Activated CD8-positive, alpha-beta memory T cell treated with anti-CD3 and anti-CD28 coated beads, Interleukin-2, amount 10 ng/mL, durations not matched to agents 7 days and 5 days (primary cell): Measurements from ENCODE around the gene NAA20. TPM values are rescaled to one million over a fixed set of nuclear protein-coding genes. Genes with fewer than 3 reads are reported as not detected.

Experiments used
- ATAC-seq: fragments of 150-1000 bp; cut with Tn5 transposase; one replicate; pipeline ENCODE4 v1.10.0; 2021; ENCODE audit warnings: moderate library complexity
- CTCF ChIA-PET: fragments of 350-600 bp; sonication (Branson Sonifier 250); formaldehyde crosslinking; loops from one replicate; lab custom pipeline; 2021; ENCODE audit warnings: antibody characterized with exemption; lab: Charles Lee
- DNase-seq: peaks from one replicate; pipeline ENCODE4 v3.0.0-alpha.2; 2020
- H3K27ac Mint-ChIP-seq: one replicate; pipeline ENCODE4 v1.8.0; 2021; ENCODE audit warnings: mild to moderate bottlenecking, mixed read lengths
- H3K27me3 Mint-ChIP-seq: one replicate; pipeline ENCODE4 v1.8.0; 2021; ENCODE audit warnings: mixed read lengths
- H3K36me3 Mint-ChIP-seq: one replicate; pipeline ENCODE4 v1.8.0; 2021; ENCODE audit warnings: mild to moderate bottlenecking, mixed read lengths
- H3K4me1 Mint-ChIP-seq: one replicate; pipeline ENCODE4 v1.8.0; 2021; ENCODE audit warnings: mixed read lengths
- H3K4me3 Mint-ChIP-seq: one replicate; pipeline ENCODE4 v1.8.0; 2021; ENCODE audit warnings: mild to moderate bottlenecking, moderate library complexity, mixed read lengths
- H3K9me3 Mint-ChIP-seq: one replicate; pipeline ENCODE4 v1.8.0; 2022; ENCODE audit warnings: low read depth, mixed read lengths
- total RNA-seq, 2 experiments: library from RNA; stranded (reverse); gene quantifications; one replicate each; pipeline ENCODE4 v1.2.3, GENCODE V29; 2021

NAA20 gene
- total RNA-seq, 2 experiments from 2014 or later, result 49.1 to 64.5 TPM

GRCh38 chr20:20038586-20038985, 21.4 kb downstream of the NAA20 start:
- H3K36me3 Mint-ChIP-seq, result peaks cover 50% of the 10 kb centered on the region
- no peaks in the 10 kb centered on the region for H3K4me1 Mint-ChIP-seq
- CTCF ChIA-PET, result no interaction called here
- no peak overlapping the region for H3K27ac Mint-ChIP-seq
- H3K4me3 Mint-ChIP-seq, result no peak overlapping the region
- H3K9me3 Mint-ChIP-seq, result no peaks in the 10 kb centered on the region
- no peak for ATAC-seq
- no peak for DNase-seq
- no peaks in the 10 kb centered on the region for H3K27me3 Mint-ChIP-seq

- Mint-ChIP-seq H3K9me3 (no peaks in the 10 kb centered on the region), H3K27me3 (no peaks in the 10 kb centered on the region), H3K4me3 (no peak overlapping the region), H3K27ac (no peak overlapping the region), H3K4me1 (no peaks in the 10 kb centered on the region), H3K36me3 (peaks cover 53% of the 10 kb centered on the region)
- CTCF ChIA-PET, result no interaction called here
- no peak for ATAC-seq
- no peak for DNase-seq
Observed at GRCh38 chr20:20039752-20040387, 22.7 kb downstream of the NAA20 start.

GRCh38 chr20:20051767-20052073, 34.6 kb downstream of the NAA20 start:
- no peaks in the 10 kb centered on the region for H3K9me3 Mint-ChIP-seq
- ATAC-seq (peak; percentile 46), DNase-seq (no peak)
- H3K4me1 Mint-ChIP-seq, result peaks cover 22% of the 10 kb centered on the region
- peak overlapping the region; percentile 97 for H3K4me3 Mint-ChIP-seq
- H3K27me3 Mint-ChIP-seq, result no peaks in the 10 kb centered on the region
- peaks cover 26% of the 10 kb centered on the region for H3K36me3 Mint-ChIP-seq
- peak overlapping the region; percentile 94 for H3K27ac Mint-ChIP-seq
- CTCF ChIA-PET, result interaction anchor here (0.7 to 2.6 kb wide), 7 partner anchors 18 to 1545 kb away, joined by 3 to 24 read pairs (median 3); partner anchors contain the start of gene NAA20

GRCh38 chr20:20052074-20052970, 35.2 kb downstream of the NAA20 start, which contains the start of the genes CFAP61 and CRNKL1:
CFAP61 (plus strand) TSS chr20:20052532; CDS start chr20:20056654, 4,122 bp downstream.
CRNKL1 (minus strand) TSS chr20:20052466; CDS start chr20:20052342, 124 bp downstream.
- peak within 1 kb of the TSS; percentile 97 for H3K4me3 Mint-ChIP-seq
- H3K36me3 Mint-ChIP-seq, result peaks cover 22% of the 10 kb centered on the region
- H3K4me1 Mint-ChIP-seq, result peaks cover 22% of the 10 kb centered on the region
- no peaks in the 10 kb centered on the region for H3K27me3 Mint-ChIP-seq
- CTCF ChIA-PET, result interaction anchor here (0.7 to 2.6 kb wide), 7 partner anchors 19 to 1545 kb away, joined by 3 to 24 read pairs (median 3); partner anchors contain the start of gene NAA20
- DNase-seq (peak; percentile 98), ATAC-seq (peak; percentile 93)
- H3K27ac Mint-ChIP-seq, result peak within 1 kb of the TSS; percentile 94
- H3K9me3 Mint-ChIP-seq, result no peaks in the 10 kb centered on the region

GRCh38 chr20:20060234-20060998, 43.3 kb downstream of the NAA20 start:
- DNase-seq (no peak), ATAC-seq (no peak)
- Mint-ChIP-seq H3K4me1 (no peaks in the 10 kb centered on the region), H3K36me3 (no peaks in the 10 kb centered on the region), H3K4me3 (no peak overlapping the region), H3K27ac (no peak overlapping the region), H3K9me3 (no peaks in the 10 kb centered on the region), H3K27me3 (peaks cover 16% of the 10 kb centered on the region)
- CTCF ChIA-PET, result no interaction called here

- no peak overlapping the region for H3K27ac Mint-ChIP-seq
- DNase-seq (no peak), ATAC-seq (no peak)
- CTCF ChIA-PET, result no interaction called here
- no peak overlapping the region for H3K4me3 Mint-ChIP-seq
- H3K36me3 Mint-ChIP-seq, result no peaks in the 10 kb centered on the region
- H3K4me1 Mint-ChIP-seq, result no peaks in the 10 kb centered on the region
- H3K27me3 Mint-ChIP-seq, result peaks cover 22% of the 10 kb centered on the region
- H3K9me3 Mint-ChIP-seq, result no peaks in the 10 kb centered on the region
Observed at GRCh38 chr20:20063941-20064702, 47.0 kb downstream of the NAA20 start.

GRCh38 chr20:20065361-20065760, 48.2 kb downstream of the NAA20 start:
- Mint-ChIP-seq H3K27ac (no peak overlapping the region), H3K4me1 (no peaks in the 10 kb centered on the region), H3K36me3 (no peaks in the 10 kb centered on the region), H3K4me3 (no peak overlapping the region), H3K27me3 (peaks cover 22% of the 10 kb centered on the region), H3K9me3 (no peaks in the 10 kb centered on the region)
- ATAC-seq (no peak), DNase-seq (no peak)
- CTCF ChIA-PET, result no interaction called here

- DNase-seq, result no peak
- Mint-ChIP-seq H3K9me3 (no peaks in the 10 kb centered on the region), H3K36me3 (no peaks in the 10 kb centered on the region), H3K27ac (no peak overlapping the region), H3K4me3 (no peak overlapping the region), H3K4me1 (no peaks in the 10 kb centered on the region), H3K27me3 (peaks cover 7% of the 10 kb centered on the region)
- ATAC-seq, result no peak
- CTCF ChIA-PET, result no interaction called here
Observed at GRCh38 chr20:20070871-20071726, 53.9 kb downstream of the NAA20 start.

- H3K27ac Mint-ChIP-seq, result no peak overlapping the region
- H3K36me3 Mint-ChIP-seq, result no peaks in the 10 kb centered on the region
- DNase-seq (no peak), ATAC-seq (no peak)
- H3K9me3 Mint-ChIP-seq, result no peaks in the 10 kb centered on the region
- H3K27me3 Mint-ChIP-seq, result peaks cover 23% of the 10 kb centered on the region
- CTCF ChIA-PET, result no interaction called here
- H3K4me3 Mint-ChIP-seq, result no peak overlapping the region
- no peaks in the 10 kb centered on the region for H3K4me1 Mint-ChIP-seq
Observed at GRCh38 chr20:20073801-20074371, 56.7 kb downstream of the NAA20 start.

GRCh38 chr20:20075032-20075431, 57.9 kb downstream of the NAA20 start:
- peaks cover 26% of the 10 kb centered on the region for H3K27me3 Mint-ChIP-seq
- no peak overlapping the region for H3K4me3 Mint-ChIP-seq
- no peaks in the 10 kb centered on the region for H3K4me1 Mint-ChIP-seq
- CTCF ChIA-PET, result interaction anchor here (1.3 kb wide), 1 partner anchor 9 kb away, joined by 3 read pairs; no protein-coding TSS in a partner anchor
- no peaks in the 10 kb centered on the region for H3K36me3 Mint-ChIP-seq
- no peak overlapping the region for H3K27ac Mint-ChIP-seq
- H3K9me3 Mint-ChIP-seq, result no peaks in the 10 kb centered on the region
- DNase-seq (no peak), ATAC-seq (no peak)

- H3K27me3 Mint-ChIP-seq, result peaks cover 31% of the 10 kb centered on the region
- no peak for ATAC-seq
- DNase-seq, result no peak
- no peaks in the 10 kb centered on the region for H3K9me3 Mint-ChIP-seq
- no peak overlapping the region for H3K4me3 Mint-ChIP-seq
- H3K4me1 Mint-ChIP-seq, result no peaks in the 10 kb centered on the region
- CTCF ChIA-PET, result interaction anchor here (1.3 kb wide), 1 partner anchor 8 kb away, joined by 3 read pairs; no protein-coding TSS in a partner anchor
- H3K27ac Mint-ChIP-seq, result no peak overlapping the region
- H3K36me3 Mint-ChIP-seq, result no peaks in the 10 kb centered on the region
Observed at GRCh38 chr20:20076297-20077065, 59.3 kb downstream of the NAA20 start.
